Fibroblast of villous mesenchyme (primary cell): ENCODE results near the gene PIGZ. TPM values are rescaled to one million over a fixed set of nuclear protein-coding genes. Genes with fewer than 3 reads are reported as not detected.

Experiments
- DNase-seq: peaks from one replicate; pipeline ENCODE4 v3.0.0-alpha.2; 2010; ENCODE audit warnings: low read depth
- H3K4me3 ChIP-seq: 2 replicates; pipeline ENCODE4 v1.5.1; 2011; ENCODE audit warnings: low read depth, mild to moderate bottlenecking, low read length
- CTCF ChIP-seq: IDR thresholded peaks from 2 replicates; pipeline ENCODE4 v1.5.1; 2012; ENCODE audit warnings: low read depth, mild to moderate bottlenecking, low read length; ENCODE audit not compliant: insufficient read depth
- total RNA-seq: library from RNA; depleted of rRNA; stranded (reverse); fragments of >200 nt; gene quantifications from 2 replicates; pipeline ENCODE4 v1.2.3, GENCODE V29; 2012

PIGZ gene
- total RNA-seq, 1 donor, result 1.7 TPM

GRCh38 chr3:196965112-196965803 is 3.4 kb downstream of the PIGZ start:
- no peak for DNase-seq
- H3K4me3 ChIP-seq, result no peak overlapping the region
- TF ChIP-seq CTCF, result no peak

DNA sequence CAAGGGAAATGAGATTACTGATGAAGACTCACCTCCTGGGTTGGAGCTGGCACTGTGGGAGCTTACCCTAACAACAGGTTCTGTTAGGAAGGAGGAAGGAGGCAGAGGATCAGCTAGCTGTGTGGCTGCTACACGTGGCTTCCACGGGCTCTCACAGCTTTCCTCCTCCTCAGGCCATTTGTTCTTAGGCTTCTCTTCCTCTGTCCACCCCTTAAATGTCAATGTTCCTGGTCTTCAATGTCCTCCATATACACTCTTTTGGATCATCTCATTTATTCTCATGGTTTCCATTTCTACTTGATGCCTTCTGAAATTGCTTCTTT is 5.0 kb downstream of the PIGZ start:
- no peak for TF ChIP-seq CTCF
- no peak for DNase-seq
- H3K4me3 ChIP-seq, result no peak overlapping the region

DNA sequence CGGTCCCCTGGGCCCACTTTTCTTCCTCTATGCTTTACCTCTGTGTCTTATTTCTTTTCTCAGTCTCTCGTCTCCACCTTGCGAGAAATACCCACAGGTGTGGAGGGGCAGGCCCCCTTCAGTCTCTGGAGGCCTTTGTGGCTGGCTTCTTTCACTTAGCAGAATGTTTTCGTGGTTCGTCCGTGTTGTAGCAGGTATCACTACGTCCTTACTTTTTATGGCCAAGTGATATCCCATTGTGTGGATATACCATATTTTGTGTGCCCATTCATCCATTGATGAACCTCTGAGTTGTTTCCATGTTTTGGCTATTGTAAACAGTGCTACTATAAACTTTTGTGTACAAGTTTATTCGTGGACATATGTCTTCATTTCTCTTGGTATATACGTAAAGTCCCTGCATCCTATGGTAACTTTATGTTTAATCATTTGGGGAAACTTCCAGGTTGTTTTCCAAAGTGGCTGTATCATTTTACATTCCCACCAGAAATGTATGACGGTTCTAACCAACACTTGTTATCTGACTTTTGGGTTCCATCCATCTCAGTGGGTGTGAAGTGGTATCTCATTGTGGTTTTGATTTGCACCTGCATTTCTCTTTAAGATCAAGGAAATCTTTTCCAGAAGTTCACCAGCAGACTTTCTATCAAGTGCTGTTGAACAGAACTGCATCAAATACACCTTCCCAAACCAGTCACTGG is 5.6 kb downstream of the PIGZ start:
- TF ChIP-seq CTCF, result no peak
- H3K4me3 ChIP-seq, result no peak overlapping the region
- DNase-seq, result no peak

- TF ChIP-seq CTCF, result no peak
- DNase-seq, result no peak
- no peak overlapping the region for H3K4me3 ChIP-seq
Observed at GRCh38 chr3:196962108-196962929, 6.3 kb downstream of the PIGZ start.

GRCh38 chr3:196954832-196955231 is 13.8 kb downstream of the PIGZ start:
- no peak for TF ChIP-seq CTCF
- H3K4me3 ChIP-seq, result no peak overlapping the region
- DNase-seq, result no peak

DNA sequence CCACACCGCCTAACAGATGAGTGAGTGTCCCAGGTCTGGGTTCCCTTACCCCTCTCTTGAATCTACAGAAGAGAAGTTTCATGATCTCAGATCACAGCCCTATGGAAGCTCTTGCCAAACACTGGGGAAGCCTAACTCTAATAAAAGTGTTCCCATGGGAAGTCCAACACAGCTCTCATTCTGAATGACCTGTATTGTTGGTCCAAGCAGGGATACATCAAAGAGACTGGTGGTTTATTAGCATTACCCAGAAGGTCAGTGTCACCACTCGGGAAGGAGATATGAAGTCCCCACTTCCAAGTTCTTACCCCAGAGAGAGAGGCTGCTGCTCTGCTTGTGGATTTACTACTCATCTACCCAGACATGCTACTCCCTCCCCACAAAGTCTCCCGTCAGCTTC is 17.3 kb downstream of the PIGZ start:
- DNase-seq, result no peak
- no peak overlapping the region for H3K4me3 ChIP-seq
- no peak for TF ChIP-seq CTCF
